NCI-H748 (cell line): ENCODE data around the gene ZC3H7B.
A peak's percentile ranks its signal among the peaks of the same experiment; 100 is the strongest.
"Not testable (repeated sequence)": the region's sequence is repeated elsewhere in the genome, so short reads cannot be mapped to it uniquely, and the experiment has no call there.

Experiments used
- DNase-seq: peaks from one replicate; lab custom pipeline; 2025; ENCODE audit not compliant: unreplicated experiment; lab: John Stamatoyannopoulos, UW

The ZC3H7B gene

GRCh38 chr22:41285820-41286638 lies 15.3 kb upstream of the ZC3H7B start, which contains the start of gene RANGAP1:
TSS of gene RANGAP1 (minus strand) at chr22:41286187. CDS start at chr22:41281044, 5,143 bp downstream.
- peak; percentile 99 for DNase-seq

DNA sequence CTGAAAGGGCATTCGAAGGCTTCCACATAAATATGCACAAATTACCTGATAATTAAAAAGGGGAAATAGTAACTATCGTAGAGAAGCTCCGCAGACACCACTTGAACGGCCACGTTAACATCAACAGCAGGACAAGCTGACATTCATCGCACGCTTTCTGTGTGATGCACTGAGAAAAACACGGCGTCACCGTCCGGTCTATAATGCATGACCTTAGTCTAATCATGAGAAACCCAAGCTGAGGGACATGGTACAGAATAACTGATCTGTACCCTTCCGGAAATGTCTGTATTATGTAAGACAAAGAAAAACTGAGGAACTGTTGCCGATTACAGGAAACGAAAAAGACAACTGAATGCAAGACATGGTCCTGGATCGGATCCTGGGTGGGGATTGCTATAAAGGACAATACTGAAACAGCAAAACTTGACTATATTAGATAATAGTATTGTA lies 14.7 kb upstream of the ZC3H7B start:
- DNase-seq, result peak; percentile 68

DNA sequence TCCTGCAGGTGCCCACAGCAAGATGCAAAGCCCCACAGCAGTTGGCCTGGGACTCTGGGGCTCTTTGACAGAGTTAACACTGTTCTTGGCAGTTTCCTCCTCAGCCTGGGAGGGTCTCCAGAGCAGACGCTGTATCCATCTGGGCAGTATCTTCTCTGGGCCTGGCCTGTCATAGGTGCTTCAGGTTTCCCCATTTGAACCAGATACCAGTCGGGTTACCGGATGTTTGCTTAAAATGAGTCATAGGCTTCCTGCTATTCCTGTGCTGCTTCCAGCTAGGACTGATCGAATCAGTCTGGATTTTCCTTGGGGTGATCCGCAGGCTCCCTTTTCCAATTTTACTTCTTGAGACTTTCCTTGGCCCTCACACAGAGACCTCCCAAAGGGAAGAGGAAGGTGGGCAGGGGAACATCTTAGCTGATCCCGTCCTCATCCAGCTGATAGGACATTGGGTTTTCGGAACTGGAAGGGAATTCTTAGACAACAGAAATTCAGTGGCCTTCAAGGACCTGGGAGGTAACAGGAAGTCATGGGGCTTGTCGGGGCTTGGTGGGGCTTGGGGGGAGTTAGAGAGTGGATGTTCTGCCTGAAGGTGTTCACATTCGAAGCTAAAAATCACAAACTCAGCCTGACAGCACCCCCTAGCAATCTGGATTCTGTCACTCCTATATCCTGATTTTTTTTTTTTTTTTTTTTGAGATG lies 12.9 kb upstream of the ZC3H7B start:
- DNase-seq, result no peak

- DNase-seq, result no peak
Measured at GRCh38 chr22:41289671-41290070, 11.7 kb upstream of the ZC3H7B start.

GRCh38 chr22:41290262-41291221 lies 10.8 kb upstream of the ZC3H7B start:
- no peak for DNase-seq

DNA sequence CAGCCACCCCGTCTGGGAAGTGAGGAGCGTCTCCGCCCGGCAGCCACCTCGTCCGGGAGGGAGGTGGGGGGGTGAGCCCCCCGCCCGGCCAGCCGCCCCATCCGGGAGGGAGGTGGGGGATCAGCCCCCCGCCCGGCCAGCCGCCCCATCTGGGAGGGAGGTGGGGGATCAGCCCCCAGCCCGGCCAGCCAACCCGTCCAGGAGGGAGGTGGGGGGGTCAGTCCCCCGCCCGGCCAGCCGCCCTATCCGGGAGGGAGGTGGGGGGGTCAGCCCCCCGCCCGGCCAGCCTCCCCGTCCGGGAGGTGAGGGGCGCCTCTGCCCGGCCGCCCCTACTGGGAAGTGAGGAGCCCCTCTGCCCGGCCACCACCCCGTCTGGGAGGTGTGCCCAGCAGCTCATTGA lies 6.5 kb upstream of the ZC3H7B start:
- DNase-seq, result not testable (repeated sequence)

- DNase-seq, result no peak
Measured at GRCh38 chr22:41296826-41297667, 4.3 kb upstream of the ZC3H7B start.

DNA sequence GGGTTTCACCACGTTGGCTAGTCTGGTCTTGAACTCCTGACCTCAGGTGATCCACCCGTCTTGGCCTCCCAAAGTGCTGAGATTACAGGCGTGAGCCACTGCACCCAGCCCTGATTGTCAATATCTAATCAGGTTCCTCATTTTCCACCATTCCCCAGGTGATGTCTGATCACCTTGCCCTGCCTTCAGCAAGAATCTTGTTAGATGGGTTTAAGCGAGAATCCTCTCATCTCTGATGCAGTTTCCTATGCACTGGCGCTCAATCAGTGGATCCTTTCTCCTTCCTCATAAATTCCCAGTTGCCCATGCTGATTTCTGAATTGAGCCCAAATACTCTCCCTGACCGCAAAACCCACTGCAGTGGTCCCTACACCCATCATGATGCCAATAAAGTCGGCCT lies 664 bp upstream of the ZC3H7B start:
- peak; percentile 23 for DNase-seq

DNA sequence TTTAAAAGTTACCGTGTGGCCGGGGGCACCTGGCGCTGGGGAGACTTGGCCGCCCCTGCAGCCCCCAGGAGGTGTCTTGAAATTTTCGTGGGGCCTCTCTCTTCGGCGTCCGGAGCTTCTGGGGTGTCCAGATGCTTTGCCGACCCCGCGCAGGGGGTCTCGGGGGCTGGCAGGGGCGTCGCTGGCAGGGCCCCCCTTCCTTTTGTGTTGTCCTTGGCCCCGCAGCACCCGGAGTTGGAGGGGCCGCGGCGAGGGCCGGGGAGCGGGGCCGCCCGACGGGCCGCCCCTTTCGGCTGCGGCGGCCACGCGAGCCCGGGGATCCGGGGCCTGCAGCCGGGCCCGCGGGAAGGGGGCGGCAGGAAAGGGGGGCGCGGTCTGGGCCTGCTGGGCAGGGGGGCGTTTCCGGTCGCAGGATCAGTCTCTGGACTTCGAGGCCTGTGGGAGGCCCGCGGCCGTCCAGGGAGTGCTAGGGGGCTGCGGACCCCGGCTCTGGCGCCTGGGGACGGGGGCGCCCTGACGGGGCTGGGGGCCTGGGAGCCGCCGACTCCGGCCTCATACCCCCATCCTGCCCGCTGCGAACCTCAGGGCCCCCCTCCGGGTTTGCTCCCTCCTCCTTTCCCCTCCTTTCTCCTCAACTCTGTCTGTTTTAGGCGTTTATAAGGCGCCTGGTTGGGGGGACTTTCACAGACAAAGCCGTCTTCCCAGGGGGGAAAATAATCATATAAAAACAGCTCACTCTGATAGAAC lies 869 bp downstream of the ZC3H7B start:
- DNase-seq, result peak; percentile 33

DNA sequence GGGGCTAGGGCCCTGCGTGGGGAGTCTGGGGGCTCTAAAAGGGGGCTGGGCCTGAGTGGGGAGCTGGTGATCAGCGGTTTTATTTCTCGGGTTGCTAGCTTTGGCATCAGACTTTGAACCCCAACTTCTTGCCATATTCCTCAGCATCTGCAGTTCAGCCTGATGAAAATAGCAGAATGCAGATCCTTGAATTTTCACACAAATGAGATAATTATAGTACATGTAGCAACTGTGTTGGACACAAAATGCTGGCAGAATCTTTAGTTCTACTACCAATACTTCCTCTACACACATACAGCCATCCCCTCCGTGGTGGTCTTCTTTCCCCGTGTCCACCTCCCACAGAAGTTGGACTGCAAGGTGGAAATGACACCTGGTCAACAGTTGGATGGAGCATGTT lies 1.5 kb downstream of the ZC3H7B start:
- DNase-seq, result no peak

DNA sequence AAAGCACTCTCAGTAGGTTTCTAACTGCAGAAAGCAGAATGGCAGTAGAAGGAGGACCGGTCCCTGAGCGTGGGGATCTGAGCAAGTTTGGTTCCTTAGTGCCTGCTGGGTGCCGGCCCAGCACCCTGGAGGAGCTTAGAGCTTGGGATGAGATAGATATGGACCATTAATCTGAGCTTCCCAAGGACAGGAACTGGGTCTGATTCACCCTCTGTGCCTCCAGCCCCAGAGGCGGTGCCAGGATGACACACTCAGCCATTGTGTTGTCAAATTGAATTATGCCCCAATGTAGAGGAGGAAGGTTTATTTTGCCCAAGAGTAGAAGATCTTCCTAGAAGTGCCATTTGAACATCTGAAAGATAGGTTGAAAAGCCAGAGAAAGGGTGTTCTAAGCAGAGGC lies 4.3 kb downstream of the ZC3H7B start:
- DNase-seq, result no peak

GRCh38 chr22:41308054-41308453 lies 6.7 kb downstream of the ZC3H7B start:
- DNase-seq, result no peak

- DNase-seq, result no peak
Measured at GRCh38 chr22:41308544-41308947, 7.2 kb downstream of the ZC3H7B start.

- DNase-seq, result no peak
Measured at GRCh38 chr22:41310336-41310735, 9.0 kb downstream of the ZC3H7B start.

DNA sequence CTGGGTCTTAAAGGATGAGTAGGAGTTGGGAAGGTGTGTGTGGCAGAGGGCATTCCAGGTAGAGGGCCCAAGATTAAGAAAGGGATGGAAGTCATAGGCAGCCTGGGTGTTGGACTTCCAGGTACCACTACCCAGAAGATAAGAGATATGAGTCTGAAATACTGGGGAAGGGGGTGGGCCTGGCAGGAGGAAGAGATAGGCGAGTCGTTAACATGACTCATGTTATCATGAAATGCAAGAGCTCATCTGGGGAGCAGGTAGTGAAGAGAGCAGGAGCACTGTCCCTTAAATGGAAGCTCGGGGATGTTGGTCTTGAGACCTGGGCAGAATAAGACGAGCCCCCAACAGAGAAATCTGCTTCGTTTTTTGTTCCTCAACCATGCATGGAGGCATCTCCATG lies 10.2 kb downstream of the ZC3H7B start:
- DNase-seq, result no peak

DNA sequence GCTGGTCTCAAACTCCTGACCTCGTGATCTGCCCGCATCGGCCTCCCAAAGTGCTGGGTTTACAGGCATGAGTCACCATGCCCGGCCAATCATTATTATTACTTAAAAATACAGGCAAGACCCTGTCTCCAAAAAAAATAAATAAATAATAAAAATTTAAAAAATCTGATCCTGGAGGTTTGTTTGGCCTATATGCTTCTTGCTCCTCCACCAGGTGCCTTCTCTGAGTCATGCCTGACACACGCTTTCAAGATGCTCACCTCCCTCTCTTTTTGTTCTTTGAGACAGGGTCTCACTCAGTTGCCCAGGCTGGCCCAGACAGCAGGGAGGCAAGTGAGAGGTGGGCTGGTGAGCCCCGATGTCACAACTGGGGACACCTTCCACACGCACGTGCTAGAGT lies 13.5 kb downstream of the ZC3H7B start:
- no peak for DNase-seq

GRCh38 chr22:41315586-41315985 lies 14.3 kb downstream of the ZC3H7B start:
- DNase-seq, result no peak

DNA sequence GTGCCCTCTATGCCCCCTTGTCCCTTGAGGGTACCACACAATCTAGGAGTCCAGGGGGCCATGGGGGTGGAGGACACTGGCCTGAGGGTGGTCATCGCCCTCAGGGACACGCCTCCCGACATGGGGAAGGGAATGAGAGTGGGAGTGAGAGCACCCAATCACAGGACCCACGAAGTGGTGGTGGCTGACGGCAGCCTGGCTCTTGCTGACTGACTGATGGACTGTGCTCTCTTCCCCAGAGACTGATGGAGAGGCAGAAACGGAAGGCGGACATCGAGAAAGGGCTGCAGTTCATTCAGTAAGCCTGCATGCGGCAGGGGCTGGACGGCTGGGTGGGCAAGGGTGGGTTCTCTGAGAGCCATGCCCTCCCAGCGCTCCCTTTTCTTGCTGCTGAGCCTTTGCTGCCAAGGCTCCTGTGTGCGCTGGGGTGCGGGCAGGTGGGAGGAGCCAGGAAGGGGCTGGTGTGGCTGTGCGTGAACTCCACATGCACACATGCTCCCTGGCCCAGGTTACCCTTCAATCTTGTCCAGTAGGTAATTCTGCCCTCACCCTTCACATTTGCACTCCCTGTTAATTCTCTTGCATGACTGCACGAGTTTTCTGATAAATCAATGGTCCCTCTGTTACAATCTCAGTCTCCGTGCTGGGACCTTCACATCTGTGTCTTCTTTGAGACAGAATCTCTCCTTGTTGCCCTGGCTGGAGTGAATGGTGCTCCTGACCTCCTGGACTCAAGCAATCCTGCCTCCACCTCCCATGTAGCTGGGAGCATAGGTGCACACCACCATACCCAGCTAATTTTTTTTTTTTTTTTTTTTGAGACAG lies 19.3 kb downstream of the ZC3H7B start:
- no peak for DNase-seq
